Activated CD8-positive, alpha-beta memory T cell treated with anti-CD3 and anti-CD28 coated beads, Interleukin-2, amount 10 ng/mL, durations not matched to agents 7 days and 5 days (primary cell): Measurements from ENCODE around the gene TWF2. TPM values are rescaled to one million over a fixed set of nuclear protein-coding genes. Genes with fewer than 3 reads are reported as not detected.
A peak's percentile ranks its signal among the peaks of the same experiment; 100 is the strongest.

Source experiments
- ATAC-seq: fragments of 150-1000 bp; cut with Tn5 transposase; one replicate; pipeline ENCODE4 v1.10.0; 2021; ENCODE audit warnings: moderate library complexity
- CTCF ChIA-PET: fragments of 350-600 bp; sonication (Branson Sonifier 250); formaldehyde crosslinking; loops from one replicate; lab custom pipeline; 2021; ENCODE audit warnings: antibody characterized with exemption; lab: Charles Lee
- DNase-seq: peaks from one replicate; pipeline ENCODE4 v3.0.0-alpha.2; 2020
- H3K27ac Mint-ChIP-seq: one replicate; pipeline ENCODE4 v1.8.0; 2021; ENCODE audit warnings: mild to moderate bottlenecking, mixed read lengths
- H3K27me3 Mint-ChIP-seq: one replicate; pipeline ENCODE4 v1.8.0; 2021; ENCODE audit warnings: mixed read lengths
- H3K36me3 Mint-ChIP-seq: one replicate; pipeline ENCODE4 v1.8.0; 2021; ENCODE audit warnings: mild to moderate bottlenecking, mixed read lengths
- H3K4me1 Mint-ChIP-seq: one replicate; pipeline ENCODE4 v1.8.0; 2021; ENCODE audit warnings: mixed read lengths
- H3K4me3 Mint-ChIP-seq: one replicate; pipeline ENCODE4 v1.8.0; 2021; ENCODE audit warnings: mild to moderate bottlenecking, moderate library complexity, mixed read lengths
- H3K9me3 Mint-ChIP-seq: one replicate; pipeline ENCODE4 v1.8.0; 2022; ENCODE audit warnings: low read depth, mixed read lengths
- total RNA-seq, 2 experiments: library from RNA; stranded (reverse); gene quantifications; one replicate each; pipeline ENCODE4 v1.2.3, GENCODE V29; 2021

The TWF2 gene
- total RNA-seq, 2 experiments from 2014 or later: 110 to 131 TPM

DNA sequence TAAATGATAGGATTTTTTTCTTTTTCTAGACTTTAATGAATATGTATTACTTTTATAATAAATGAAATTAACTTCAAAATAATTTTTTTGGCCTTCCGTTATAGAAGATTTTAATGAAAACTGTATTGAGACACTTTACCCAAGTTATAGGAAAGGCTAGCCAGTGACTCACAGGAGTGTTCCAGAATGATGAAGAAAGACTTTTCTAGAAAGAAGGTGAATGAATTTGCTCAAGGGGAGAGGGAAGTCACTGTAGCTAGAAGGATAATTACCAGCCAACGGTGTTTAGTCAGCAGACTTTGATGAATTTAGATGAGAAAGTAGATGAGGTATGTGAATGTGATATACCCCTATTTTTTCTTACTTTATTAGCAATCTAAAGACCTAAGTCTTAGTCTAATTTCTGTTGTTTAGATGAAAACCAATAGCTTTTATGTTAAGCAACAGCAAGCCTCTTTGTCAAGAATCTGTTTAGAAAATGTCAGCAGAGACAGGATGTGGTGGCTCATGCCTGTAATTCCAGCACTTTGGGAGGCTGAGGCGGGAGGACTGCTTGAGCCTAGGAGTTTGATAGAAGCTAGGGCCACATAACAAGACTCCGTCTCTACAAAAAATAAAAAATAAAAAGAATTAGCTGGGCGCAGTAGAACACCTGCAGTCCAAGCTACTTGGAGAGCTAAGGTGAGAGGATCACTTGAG lies 37.8 kb downstream of the TWF2 start:
- no peak for ATAC-seq
- Mint-ChIP-seq H3K4me3 (no peak overlapping the region), H3K9me3 (no peaks in the 10 kb centered on the region), H3K27ac (no peak overlapping the region), H3K4me1 (peaks cover 76% of the 10 kb centered on the region), H3K27me3 (no peaks in the 10 kb centered on the region), H3K36me3 (peaks cover 55% of the 10 kb centered on the region)
- CTCF ChIA-PET: interaction anchor here (0.6 to 4.1 kb wide), 5 partner anchors 8 to 52 kb away, joined by 3 to 19 read pairs (median 3); no protein-coding TSS in a partner anchor
- no peak for DNase-seq

DNA sequence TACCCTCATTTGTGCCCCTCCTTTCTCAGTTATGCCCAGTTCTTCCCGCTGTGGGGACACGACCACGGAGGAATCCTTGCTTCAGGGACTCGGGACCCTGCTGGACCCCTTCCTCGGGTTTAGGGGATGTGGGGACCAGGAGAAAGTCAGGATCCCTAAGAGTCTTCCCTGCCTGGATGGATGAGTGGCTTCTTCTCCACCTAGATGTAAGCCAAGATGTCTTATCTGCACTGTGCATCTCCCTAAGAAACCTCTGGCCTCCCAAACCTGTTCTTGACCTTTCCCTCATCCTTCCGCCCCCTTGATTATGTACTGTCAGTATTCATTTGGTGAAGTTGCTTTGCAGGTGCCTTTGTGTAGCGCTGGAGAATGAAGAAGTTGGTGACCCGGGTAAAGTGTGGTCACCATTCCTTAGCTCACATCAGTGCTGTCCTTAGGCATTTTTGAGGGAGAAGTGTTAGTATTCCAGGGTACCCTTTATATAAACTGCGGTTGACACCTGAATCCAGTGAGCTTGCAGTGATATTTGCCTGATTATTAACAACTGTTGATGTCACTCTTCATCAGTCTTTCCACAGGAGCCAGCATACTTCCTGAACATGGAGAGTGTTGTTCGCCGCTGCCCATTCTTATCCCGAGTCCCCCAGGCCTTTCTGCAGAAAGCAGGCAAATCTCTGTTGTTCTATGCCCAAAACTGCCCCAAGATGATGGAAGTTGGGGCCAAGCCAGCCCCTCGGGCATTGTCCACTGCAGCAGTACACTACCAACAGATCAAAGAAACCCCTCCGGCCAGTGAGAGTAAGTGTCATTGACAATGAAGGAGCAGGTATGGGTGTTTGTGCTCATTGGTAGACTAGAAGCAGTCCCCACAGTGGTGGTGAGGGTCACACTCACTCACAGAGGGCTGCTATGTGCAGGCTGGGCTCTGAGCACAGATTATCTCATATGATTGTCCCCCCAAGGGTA lies 40.0 kb downstream of the TWF2 start:
- no peaks in the 10 kb centered on the region for H3K27me3 Mint-ChIP-seq
- H3K36me3 Mint-ChIP-seq: peaks cover 34% of the 10 kb centered on the region
- H3K4me3 Mint-ChIP-seq: peak overlapping the region; percentile 89
- peaks cover 58% of the 10 kb centered on the region for H3K4me1 Mint-ChIP-seq
- H3K27ac Mint-ChIP-seq: peak overlapping the region; percentile 89
- CTCF ChIA-PET: no interaction called here
- DNase-seq (no peak), ATAC-seq (no peak)
- no peaks in the 10 kb centered on the region for H3K9me3 Mint-ChIP-seq

DNA sequence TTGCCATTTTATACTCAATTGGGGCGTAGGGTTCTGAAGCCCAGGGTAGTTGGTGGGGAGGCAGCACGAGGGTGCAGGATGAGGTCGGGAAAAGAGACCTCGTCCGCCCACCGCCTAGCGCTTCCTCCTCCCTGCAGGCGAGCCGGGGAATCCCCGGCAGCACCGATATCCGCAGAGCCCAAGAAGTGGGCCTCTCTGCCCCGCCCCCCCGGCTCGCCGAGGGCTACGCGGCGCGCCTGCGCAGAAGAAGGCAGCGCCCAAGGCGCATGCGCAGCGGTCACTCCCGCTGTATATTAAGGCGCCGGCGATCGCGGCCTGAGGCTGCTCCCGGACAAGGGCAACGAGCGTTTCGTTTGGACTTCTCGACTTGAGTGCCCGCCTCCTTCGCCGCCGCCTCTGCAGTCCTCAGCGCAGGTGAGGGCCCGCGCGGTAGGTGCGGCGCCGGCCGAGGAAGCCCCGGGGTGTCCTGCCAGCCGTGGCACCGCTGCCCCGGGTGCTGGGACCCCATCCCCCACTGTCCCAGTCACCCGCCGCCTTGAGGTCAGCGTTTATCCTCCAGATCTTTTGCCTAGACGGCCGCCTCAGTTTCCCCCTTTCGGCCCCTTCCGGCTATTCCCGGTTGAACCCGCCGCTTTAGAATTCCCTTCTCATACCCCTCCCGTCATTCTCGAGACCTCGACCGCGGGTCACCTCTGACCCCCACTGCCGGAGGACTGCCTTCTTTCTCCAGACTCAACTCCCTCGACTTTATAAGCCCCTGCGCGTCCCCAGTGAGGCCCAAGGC lies 40.9 kb downstream of the TWF2 start, which contains the start of gene ALAS1:
TSS of gene ALAS1 (plus strand) at position 319 of the 784 bp plus-strand sequence. CDS start 1,082 bp downstream, outside the sequence.
- ATAC-seq: peak; percentile 96
- Mint-ChIP-seq H3K36me3 (peaks cover 27% of the 10 kb centered on the region), H3K27ac (peak within 1 kb of the TSS; percentile 89), H3K9me3 (no peaks in the 10 kb centered on the region), H3K27me3 (no peaks in the 10 kb centered on the region), H3K4me3 (peak within 1 kb of the TSS; percentile 89), H3K4me1 (peaks cover 50% of the 10 kb centered on the region)
- peak; percentile 95 for DNase-seq
- CTCF ChIA-PET: interaction anchor here (0.8 to 1.7 kb wide), 5 partner anchors 10 to 197 kb away, joined by 3 to 4 read pairs (median 4); no protein-coding TSS in a partner anchor

DNA sequence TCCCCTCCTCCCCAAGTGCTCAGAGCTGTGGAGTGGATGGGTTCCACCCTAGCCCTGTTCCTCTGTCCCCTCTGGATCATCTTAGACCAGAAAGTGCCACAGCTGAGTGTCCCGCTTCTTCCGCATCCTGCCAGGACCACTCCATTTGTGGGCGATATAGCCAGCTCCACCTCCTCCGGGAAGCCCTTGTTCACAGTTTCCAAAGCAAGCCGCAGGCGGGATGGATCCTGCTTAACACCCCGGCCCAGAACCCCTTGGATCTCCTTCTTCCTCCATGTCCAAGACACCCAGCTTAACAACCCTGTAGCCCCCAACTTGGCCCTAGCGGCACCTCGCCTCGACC lies 41.5 kb downstream of the TWF2 start:
- H3K27ac Mint-ChIP-seq: peak overlapping the region; percentile 89
- ATAC-seq (no peak), DNase-seq (no peak)
- H3K4me3 Mint-ChIP-seq: peak overlapping the region; percentile 89
- H3K4me1 Mint-ChIP-seq: peaks cover 49% of the 10 kb centered on the region
- peaks cover 23% of the 10 kb centered on the region for H3K36me3 Mint-ChIP-seq
- H3K9me3 Mint-ChIP-seq: no peaks in the 10 kb centered on the region
- H3K27me3 Mint-ChIP-seq: no peaks in the 10 kb centered on the region
- CTCF ChIA-PET: interaction anchor here (0.8 to 1.7 kb wide), 5 partner anchors 10 to 196 kb away, joined by 3 to 4 read pairs (median 4); no protein-coding TSS in a partner anchor

DNA sequence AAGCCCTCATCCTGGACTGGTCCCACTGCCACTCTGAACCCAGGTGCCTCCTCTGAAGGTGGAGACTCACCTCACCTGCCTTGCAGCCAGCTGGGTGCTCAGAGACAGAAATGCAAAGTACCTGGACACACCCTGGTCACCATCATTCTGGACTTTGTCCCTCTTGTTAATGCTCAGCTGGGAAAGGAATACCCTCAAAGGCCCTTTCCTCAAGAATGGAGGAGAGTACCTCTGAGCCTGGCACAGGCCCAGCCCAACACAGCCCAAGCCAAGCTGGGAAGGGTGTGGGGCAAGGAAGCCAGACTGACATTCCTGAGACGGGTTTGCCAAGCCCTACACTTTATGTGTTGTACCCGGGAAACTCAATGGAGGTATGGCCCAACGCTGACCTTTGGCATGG lies 42.0 kb downstream of the TWF2 start:
- no peaks in the 10 kb centered on the region for H3K27me3 Mint-ChIP-seq
- no peak overlapping the region for H3K4me3 Mint-ChIP-seq
- H3K4me1 Mint-ChIP-seq: peaks cover 45% of the 10 kb centered on the region
- no peak for ATAC-seq
- CTCF ChIA-PET: interaction anchor here (0.8 to 1.7 kb wide), 5 partner anchors 11 to 196 kb away, joined by 3 to 4 read pairs (median 4); no protein-coding TSS in a partner anchor
- no peak overlapping the region for H3K27ac Mint-ChIP-seq
- peaks cover 20% of the 10 kb centered on the region for H3K36me3 Mint-ChIP-seq
- DNase-seq: no peak
- H3K9me3 Mint-ChIP-seq: no peaks in the 10 kb centered on the region

DNA sequence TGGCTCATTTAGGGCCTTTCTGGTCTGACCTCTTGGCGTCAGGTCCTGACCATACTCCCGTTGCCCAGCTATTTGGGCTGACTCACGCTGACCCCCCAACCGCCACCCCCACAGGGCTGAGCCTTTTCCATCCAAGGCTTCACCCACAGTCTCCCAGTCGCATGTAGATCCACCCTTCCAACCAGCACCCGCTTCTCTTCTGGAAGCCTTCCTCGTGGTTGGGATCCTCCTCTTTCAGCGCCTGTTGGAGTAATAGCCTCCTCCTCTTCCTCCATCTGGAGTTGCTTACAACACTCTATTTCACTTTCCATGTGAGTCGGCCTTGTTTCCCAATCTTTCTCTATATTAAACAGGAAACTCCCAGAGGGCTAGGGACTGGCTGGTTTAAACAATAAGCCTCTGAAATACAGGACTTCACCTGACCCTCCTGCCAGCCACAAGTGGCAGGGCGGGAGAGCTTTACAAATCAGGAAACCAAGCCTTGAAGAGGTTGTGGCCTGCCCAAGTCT lies 43.1 kb downstream of the TWF2 start:
- no peak overlapping the region for H3K27ac Mint-ChIP-seq
- DNase-seq (no peak), ATAC-seq (no peak)
- H3K27me3 Mint-ChIP-seq: no peaks in the 10 kb centered on the region
- peaks cover 35% of the 10 kb centered on the region for H3K4me1 Mint-ChIP-seq
- H3K36me3 Mint-ChIP-seq: peaks cover 12% of the 10 kb centered on the region
- CTCF ChIA-PET: interaction anchor here (1.1 kb wide), 1 partner anchor 21 kb away, joined by 3 read pairs; no protein-coding TSS in a partner anchor
- H3K4me3 Mint-ChIP-seq: no peak overlapping the region
- no peaks in the 10 kb centered on the region for H3K9me3 Mint-ChIP-seq

DNA sequence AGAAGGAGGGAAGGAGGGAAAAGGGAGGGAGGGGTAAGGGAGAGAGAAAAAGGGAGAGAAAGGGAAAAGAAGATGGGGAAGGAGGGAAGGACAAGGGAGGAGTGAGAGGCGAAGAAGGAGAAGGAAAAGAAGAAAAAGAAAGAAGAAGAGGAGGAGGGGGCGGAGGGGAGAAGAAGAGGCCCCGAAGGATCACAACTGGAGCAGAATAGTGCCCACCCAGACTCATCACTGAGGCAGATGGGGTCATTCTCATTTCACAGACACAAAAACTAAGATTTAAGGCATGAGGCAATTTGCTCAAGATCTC lies 43.7 kb downstream of the TWF2 start:
- CTCF ChIA-PET: no interaction called here
- ATAC-seq: no peak
- Mint-ChIP-seq H3K4me3 (no peak overlapping the region), H3K27ac (no peak overlapping the region), H3K27me3 (no peaks in the 10 kb centered on the region), H3K9me3 (no peaks in the 10 kb centered on the region), H3K36me3 (peaks cover 9% of the 10 kb centered on the region), H3K4me1 (peaks cover 36% of the 10 kb centered on the region)
- no peak for DNase-seq

DNA sequence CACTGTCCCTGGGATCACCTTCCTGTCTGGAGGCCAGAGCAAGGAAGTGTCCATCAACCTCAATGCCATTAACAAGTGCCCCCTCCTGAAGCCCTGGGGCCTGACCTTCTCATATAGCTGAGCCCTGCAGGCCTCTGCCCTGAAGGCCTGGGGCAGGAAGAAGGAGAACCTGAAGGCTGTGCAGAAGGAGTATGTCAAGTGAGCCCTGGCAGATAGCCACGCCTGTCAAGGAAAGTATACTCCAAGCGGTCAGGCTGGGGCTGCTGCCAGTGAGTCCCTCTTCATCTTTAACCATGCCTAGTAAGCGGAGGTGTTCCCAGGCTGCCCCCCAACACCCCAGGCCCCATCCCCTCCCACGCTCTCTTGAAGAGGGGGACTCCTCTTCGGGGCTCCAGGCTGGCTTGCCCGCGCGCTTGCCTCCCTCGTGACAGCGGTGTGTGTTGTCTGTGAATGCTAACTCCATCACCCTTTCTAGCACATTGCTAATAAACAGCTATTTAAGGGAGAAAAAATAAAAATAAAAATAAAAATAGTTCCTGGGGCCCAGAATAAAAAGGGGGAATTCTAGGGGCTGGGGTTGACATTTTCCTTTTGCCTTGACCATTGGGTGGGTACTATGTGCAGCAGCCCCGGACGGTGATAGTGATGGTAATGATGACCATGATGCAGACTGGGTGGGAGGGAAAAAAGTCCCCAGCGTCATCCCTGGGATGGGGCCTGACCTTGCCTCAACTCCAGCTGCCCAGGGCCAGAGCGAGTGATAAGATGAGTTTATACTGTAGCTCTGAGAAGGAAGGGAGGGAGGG lies 44.3 kb downstream of the TWF2 start:
- Mint-ChIP-seq H3K4me3 (no peak overlapping the region), H3K36me3 (peaks cover 6% of the 10 kb centered on the region), H3K9me3 (no peaks in the 10 kb centered on the region), H3K27ac (no peak overlapping the region), H3K27me3 (no peaks in the 10 kb centered on the region), H3K4me1 (peaks cover 34% of the 10 kb centered on the region)
- DNase-seq: no peak
- CTCF ChIA-PET: no interaction called here
- ATAC-seq: no peak

DNA sequence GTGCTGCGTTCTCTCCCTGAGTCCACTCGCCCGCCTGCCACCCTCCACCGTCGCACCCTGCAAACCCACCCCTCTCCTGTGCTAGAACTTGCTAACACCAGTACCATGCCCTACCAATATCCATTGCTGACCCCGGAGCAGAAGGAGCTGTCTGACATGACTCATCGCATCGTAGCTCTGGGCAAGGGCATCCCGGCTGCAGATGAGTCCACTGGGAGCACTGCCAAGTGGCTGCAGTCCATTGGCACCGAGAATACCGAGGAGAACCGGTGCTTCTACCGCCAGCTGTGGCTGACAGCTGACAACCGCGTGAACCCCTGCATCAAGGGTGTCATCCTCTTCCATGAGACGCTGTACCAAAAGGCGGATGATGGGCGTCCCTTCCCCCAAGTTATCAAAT lies 45.9 kb downstream of the TWF2 start:
- CTCF ChIA-PET: interaction anchor here (1.5 kb wide), 1 partner anchor 10 kb away, joined by 3 read pairs; no protein-coding TSS in a partner anchor
- Mint-ChIP-seq H3K36me3 (no peaks in the 10 kb centered on the region), H3K4me3 (no peak overlapping the region), H3K9me3 (no peaks in the 10 kb centered on the region), H3K4me1 (peaks cover 32% of the 10 kb centered on the region), H3K27me3 (no peaks in the 10 kb centered on the region), H3K27ac (no peak overlapping the region)
- no peak for DNase-seq
- ATAC-seq: no peak

DNA sequence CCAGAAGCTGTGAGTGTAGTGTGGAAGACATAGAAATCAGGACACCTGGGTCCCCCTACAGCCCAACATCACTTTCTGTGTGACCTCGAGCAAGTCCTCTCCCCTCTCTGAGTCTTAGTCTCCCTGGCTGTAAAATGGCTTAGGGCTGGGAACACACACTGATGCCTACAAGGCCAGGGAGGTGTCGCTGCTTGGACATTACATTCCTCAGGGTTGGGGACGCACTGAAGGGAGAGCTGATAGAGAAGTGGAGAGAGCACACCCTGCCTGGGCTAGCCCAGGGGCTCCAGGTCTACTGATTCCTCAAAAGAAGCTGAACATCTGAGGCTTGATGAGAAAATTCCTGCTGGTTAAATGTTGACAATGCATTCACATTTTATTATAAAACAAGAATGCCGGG lies 47.3 kb downstream of the TWF2 start:
- H3K9me3 Mint-ChIP-seq: no peaks in the 10 kb centered on the region
- no peak overlapping the region for H3K4me3 Mint-ChIP-seq
- ATAC-seq (no peak), DNase-seq (no peak)
- no peak overlapping the region for H3K27ac Mint-ChIP-seq
- H3K36me3 Mint-ChIP-seq: no peaks in the 10 kb centered on the region
- CTCF ChIA-PET: no interaction called here
- H3K27me3 Mint-ChIP-seq: no peaks in the 10 kb centered on the region
- peaks cover 21% of the 10 kb centered on the region for H3K4me1 Mint-ChIP-seq

DNA sequence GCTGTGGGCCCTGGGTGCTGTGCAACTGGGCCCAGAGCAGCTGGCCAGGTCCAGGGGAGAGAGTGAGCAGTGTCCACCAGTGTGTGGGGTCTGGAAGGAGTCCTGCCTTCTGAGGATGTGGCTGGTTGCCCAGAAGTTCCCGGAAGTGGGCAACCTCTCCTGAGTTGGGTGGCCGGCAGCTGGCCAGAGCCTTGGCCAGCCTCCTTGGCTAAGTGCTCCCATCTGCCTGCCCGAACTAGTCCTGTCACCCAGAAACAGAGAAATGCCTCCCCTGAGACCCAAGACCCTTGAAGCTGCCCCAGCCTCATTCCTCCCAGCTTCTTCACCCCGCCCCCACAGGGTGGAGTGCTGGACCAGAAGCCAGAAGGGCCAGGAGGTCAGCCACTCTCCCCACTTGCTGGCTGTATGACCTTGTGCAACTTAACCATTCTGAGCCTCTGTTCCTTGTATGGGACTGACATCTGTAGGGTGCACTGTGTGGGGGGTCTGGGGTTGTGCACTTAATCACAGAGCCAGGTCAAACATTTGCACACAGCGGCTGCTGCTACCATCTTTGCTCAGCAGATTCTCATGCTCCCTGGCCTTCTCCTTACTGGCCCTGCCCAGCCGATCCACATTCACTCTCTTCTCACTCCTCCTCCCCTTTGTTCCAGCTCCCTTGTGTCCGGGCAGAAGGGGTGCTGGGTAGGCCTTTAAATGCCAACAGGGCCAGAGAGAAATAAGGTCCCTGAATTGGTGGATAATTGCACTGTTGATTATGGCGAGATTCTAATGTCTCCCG lies 48.5 kb downstream of the TWF2 start:
- Mint-ChIP-seq H3K9me3 (no peaks in the 10 kb centered on the region), H3K4me3 (no peak overlapping the region), H3K27ac (no peak overlapping the region), H3K36me3 (no peaks in the 10 kb centered on the region), H3K27me3 (no peaks in the 10 kb centered on the region), H3K4me1 (peaks cover 14% of the 10 kb centered on the region)
- no peak for ATAC-seq
- no peak for DNase-seq
- CTCF ChIA-PET: interaction anchor here (2.5 kb wide), 1 partner anchor 189 kb away, joined by 7 read pairs; no protein-coding TSS in a partner anchor
